ENCODE measurements around the gene SLC25A45.
A peak's percentile ranks its signal among the peaks of the same experiment; 100 is the strongest.
"Not testable (repeated sequence)": the region's sequence is repeated elsewhere in the genome, so short reads cannot be mapped to it uniquely, and the experiment has no call there.

The SLC25A45 gene

DNA sequence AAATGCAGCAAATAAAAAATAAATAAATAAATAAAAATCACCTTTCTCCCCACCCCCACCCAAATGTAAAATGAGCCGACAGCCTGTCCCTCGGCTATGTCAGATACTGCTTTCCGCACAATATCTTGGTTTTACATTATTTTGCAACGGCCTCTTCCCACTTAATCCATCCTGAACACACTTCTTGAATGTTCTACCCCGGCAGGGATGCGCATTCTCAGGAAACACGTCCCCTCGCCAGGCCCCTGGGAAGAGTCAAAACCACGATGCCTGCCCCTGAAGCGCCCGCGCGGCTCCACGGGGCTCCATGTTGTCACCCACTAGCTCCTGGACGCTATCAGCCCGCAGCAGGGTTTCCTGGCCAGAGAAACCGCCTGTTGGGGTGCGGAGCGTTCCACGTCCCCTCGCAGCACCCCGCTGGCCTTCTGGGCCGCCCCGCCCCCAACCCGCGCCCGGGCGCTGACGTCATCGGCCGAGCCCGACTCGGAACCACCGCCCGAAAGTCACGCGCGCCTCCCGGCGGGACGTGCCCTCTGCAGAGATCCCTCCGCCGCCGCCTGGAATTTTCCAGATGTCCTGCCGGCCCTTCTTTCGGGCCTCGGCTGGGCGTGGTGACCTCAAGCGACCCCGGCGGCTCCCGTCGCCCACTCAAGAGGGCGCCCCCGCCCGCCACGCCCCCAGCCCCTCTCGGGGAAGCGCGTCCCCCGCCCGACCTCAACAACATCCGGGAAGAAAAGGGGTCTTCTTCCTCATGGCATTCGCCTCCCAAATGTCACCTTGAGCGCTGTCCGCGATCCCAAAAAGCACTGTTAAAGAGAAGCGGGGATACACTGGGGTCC lies 39.6 kb upstream of the SLC25A45 start:
- peak; percentile 98 for DNase-seq (ENCODE audit: low spot score)

DNA sequence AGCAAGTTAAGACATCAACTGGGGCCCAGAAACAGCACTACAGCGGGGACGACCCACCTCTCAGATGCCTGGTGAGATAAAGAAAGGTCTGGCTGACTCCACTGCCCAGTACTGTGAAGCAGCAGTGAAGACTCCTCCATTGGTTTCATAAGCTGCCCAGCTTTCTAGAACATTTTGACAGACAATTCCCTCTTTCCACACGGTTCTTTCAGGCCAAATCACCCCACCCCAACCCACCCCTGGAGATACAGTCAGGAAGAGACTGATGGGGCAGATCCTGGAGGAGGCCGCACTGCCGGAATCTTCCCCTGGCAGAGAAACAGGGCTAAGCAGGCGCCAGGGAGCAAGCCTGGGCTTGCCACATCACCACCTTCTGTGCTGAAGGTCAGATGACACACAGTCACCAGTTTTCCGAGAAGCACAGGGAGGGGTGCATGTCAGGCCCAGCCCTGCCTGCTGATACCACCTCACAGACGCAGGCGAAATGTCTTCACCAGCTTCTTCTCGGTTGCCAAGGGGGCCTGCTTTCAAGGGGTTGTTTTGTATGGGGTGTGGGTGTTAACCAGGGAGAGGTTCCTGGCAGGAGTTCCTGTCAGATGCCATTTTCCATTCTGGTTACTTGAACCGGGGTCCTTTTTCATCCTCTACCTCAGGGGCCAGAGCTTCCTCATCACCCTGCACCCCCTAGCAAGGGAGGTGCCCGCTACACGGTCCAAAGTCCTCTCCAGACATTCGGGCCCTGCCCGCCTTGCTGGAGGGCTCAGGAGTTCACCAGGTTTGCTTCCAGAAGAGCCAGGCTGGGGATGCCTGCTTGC lies 38.7 kb upstream of the SLC25A45 start:
- peak; percentile 96 for DNase-seq (ENCODE audit: low spot score)

DNA sequence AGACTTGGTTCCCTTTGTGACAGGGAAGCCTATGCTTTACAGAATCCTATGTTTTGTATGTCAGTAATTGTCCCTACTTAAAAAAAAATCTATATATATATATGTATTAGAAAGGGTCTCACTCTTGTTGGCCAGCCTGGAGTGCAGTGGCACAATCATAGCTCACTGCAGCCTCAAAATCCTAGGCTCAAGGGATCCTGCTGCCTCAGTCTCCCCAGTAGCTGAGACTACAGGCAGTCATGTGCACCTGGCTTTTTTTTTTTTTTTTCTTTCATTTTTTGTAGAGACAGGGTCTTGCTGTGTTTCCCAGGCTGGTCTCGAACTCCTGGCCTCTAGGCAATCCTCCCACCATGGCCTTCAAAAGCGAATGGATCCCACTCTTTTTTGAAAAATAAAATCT lies 38.1 kb upstream of the SLC25A45 start:
- no peak for DNase-seq (ENCODE audit: low spot score)

DNA sequence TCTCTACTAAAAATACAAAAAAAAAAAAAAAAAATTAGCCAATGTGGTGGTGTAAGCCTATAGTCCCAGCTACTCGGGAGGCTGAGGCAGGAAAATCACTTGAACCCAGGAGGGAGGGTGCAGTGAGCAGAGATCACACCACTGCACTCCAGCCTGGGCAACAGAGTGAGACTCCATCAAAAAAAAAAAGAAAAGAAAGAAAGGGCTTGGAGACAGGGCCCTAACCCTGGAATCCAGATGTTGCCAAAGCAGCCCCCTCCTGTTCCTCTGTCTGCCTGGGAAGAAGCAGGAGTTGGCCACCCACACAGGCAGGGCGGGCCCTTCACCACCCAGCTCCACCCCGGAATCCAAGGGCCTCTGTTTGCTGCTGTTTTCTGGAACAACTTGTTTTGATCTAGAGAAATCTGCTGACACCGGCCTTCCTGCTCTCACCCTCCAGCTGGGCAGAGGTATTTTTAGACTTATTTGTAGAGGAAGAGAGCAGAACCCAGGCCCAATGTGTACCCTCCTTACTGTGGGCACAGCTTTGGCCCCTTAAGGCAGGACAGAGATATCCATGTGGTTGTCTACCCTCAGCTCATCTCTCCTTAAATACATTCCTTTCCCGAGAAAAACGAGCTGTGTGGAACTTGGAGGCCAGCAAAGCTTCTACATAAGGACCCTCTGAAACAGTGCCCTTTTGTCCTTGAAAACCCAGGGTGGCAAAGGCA lies 37.5 kb upstream of the SLC25A45 start:
- DNase-seq (ENCODE audit: low spot score) = peak; percentile 95

DNA sequence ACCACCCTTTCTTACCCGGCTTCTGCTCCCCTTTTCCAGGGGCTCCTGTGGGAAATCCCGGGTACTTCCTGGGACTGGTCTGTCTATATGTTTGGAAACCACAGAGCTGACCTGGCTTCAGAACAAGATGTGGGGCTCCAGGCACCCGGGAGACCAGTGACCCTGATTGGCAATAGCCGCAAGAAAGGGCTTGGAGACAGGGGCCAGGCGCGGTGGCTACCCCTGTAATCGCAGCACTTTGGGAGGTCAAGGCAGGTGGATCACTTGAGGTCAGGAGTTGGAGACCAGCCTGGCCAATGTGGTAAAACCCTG lies 37.0 kb upstream of the SLC25A45 start:
- no peak for DNase-seq (ENCODE audit: low spot score)

DNA sequence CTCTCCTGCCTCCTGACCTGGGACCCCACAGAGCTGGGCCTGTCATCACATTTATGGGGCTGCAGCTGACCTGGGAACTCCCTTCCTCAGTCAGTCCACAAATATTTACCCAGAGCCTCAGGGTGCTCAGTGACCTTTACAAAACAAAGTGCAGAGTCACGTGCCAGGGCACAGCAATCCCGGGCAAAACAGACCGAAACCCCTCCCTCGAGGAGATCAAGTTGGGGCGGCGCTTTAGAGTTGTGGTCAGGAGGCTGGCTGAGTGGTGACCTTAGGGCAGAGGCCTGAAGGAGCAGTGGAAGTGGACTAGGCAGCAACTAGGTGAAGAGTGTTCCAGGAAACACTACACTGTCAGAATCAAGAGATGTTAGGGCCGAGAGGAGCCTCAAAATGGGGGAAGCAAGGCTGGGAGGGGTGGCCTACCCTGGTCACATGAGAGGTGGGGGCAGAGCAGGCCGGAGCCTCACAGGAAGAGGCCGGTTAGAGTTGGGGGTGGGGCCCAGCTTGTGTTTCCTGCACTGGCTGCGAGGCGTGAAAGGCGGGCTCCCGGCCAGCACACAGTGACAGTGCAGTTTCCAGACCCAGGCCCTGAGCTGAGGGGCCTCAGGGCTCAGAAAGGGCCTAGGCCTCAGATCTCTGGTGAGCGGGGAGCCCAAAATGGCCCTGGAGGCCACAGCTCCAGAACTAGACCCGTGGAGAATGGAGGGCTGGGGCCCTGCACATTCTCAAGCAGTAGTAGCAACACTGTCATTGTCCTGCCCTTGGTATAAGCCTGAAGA lies 36.4 kb upstream of the SLC25A45 start:
- peak; percentile 98 for DNase-seq (ENCODE audit: low spot score)

DNA sequence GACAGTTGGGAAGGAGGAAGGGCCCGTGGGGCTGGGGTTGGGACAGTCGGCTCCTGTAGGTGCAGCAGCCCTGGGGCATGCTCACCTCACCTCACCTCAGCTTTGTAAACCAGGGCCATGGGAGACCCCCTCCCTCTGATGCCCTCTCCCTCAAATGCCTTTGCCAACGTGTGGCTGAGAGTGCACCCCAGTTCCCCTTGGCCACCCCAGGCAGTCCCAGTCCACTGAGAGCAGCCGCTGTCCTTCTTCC lies 35.9 kb upstream of the SLC25A45 start:
- no peak for DNase-seq (ENCODE audit: low spot score)

DNA sequence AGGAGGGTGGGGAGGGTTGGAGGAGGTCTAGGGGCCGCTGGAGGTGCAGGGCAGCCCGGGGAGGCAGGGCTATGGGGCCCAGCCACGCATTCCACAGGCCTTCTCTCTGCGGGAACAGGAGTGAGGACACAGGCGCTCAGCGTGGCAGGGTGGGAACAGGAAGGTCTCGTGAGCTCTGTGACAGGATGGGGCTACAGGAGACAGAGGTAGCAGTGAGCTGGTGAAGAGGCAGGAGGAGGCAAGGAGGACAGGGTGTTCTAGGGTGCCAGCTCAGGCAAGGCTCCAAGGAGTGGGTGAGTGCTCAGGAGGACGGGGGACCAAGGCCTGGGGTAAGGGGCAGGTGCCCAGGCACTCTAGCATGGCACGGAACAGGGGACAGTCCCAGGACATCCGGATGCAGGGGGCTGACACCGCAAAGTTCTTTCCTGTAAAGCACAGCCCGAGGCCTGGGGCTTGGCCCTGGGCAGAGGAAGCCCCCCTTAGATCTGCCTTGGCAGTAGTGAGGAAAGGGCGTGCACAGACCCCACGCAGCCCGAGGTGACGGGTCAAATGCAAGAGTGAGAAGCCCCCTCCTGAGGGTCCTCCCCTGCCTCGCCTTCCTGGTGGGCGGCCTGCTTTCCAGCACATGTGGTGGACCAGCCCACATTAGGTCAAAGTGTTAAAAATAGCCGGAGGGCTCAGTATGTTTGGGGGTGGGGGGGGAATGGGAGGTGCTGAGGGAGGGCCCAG lies 35.4 kb upstream of the SLC25A45 start:
- peak; percentile 81 for DNase-seq (ENCODE audit: low spot score)

DNA sequence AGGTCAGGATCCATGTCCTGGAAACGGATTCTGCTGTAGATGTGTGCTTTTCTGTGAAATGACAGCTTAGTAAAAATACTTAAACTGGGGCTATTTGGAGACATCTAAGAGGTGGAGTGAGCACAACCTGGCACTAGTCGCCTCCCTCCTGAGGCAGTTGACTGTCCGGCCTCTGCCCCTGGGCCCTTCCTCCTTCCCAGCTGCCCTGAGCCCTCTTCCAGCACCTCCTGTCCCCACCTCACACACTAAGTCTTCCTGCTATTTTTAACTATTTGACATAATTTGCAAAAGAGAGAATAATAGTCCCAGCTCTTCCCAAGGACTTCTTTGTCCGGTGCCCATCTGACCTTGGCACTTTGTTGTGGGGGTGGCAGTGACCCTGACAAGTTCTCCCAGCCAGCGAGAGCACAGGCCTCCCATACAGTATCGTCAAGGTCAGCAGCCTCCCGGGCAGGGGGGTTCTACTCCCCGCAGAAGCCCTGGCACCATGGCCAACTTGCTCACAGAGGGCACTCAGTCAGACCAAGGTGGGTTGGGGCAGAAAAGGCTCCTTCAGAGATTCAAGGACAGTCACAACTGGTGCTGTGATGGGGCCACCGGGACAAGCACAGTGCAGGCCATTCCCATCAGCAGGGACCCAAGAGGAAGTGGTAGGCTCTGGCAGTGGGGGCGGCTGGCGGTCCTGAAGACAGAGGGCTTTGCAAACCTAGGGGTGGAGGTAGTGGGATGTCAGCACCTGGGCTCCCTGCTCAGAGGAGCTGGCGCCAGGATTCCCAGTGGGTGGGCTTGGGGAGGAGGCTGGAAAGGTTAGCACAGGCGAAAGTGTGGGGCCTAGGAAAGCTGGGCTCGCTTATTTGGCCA lies 34.6 kb upstream of the SLC25A45 start:
- DNase-seq (ENCODE audit: low spot score) = peak; percentile 79

DNA sequence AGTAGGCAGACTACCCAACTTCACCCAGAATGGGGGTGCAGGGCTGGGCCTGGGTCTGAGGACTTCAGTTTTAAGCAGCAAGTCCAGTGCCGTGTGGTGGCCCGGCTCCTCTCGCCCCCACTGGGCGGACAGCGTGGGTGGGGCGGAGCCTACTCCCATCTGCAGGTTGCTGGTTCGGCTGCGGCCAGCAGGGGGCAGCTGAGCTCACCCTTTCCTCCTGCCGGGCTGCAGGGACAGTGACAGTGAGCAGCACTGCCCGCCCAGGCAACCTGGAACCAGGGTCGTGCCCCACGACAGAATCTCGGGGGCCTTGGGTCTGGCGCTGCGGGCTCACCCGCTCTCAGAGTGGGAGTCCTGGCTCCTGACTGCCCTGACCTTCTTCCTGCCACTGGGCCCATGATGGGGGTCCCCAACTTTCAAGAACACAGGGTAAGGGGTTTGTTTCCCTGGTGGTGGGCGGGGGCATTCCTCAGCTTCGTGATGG lies 33.9 kb upstream of the SLC25A45 start:
- peak; percentile 96 for DNase-seq (ENCODE audit: low spot score)

DNA sequence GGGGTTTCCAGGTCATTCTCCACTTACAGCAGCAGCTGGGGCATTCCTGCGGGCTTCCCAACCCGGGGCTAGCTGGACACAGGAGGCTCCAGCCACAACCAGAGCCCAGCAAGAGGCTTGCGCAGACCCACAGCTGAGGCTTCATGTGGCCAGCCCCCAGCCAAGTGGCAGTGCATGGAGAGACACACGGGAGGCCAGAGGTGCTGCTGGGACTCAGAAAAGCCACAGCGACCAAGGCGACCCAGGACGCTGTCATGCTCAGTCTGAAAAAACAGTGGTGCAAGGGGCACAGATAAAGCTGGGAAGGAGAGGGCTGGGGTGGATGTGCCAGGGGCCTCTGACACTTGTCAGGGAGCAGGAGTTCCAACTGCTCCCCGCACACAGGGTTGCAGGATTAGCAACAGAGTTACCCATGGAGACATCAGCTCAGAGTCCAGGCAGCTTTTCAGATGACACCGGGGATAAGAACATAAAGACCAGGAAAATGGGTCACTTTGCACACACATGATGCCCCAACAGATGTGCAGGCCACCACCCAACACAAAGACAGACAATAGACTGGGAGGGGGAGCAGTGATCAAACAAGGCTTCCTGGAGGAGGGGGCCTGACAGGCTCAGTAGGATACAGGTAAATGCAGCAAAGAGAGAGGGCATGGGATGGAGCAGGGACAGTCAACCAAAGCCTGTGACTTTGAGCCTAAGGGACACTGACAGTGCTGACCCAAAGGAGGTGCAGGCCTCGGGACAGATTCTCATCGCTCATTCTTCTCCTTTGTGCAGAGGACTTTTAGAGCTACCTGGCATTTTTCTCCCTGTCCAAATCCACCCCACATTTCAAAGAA lies 33.3 kb upstream of the SLC25A45 start:
- DNase-seq (ENCODE audit: low spot score) = no peak

DNA sequence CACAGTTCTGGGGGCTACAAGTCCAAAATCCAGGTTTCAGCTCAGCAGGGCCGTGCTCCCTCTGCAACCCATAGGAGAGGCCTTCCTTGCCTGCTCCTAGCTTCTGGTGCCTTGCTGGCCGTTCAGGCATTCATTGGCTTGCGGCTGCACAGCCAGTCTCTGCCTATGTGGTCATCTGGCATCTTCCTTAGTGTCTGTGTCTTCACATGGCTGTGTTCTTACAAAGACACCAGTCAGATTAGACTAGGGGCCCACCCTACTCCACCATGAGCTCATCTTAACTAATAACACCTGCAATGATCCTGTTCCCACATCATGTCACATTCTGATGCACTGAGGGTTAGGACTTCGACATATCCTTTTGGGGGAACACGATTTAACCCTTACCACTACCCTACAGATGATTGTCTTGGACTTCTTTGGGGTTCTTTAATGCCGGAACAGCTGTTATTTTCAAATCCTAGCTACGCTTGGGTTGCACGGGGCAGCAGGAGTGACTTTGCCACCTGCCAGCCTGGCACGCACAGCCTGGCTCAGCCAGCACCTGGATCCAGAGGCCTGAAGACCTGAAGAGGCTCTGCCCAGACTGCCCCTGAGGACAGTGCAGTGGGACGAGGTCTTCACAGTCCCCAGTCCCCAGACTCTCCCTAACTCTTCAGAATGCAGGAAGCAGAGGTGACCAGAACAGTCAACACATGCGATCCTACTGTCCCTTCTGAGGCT lies 32.5 kb upstream of the SLC25A45 start:
- DNase-seq (ENCODE audit: low spot score) = peak; percentile 31

DNA sequence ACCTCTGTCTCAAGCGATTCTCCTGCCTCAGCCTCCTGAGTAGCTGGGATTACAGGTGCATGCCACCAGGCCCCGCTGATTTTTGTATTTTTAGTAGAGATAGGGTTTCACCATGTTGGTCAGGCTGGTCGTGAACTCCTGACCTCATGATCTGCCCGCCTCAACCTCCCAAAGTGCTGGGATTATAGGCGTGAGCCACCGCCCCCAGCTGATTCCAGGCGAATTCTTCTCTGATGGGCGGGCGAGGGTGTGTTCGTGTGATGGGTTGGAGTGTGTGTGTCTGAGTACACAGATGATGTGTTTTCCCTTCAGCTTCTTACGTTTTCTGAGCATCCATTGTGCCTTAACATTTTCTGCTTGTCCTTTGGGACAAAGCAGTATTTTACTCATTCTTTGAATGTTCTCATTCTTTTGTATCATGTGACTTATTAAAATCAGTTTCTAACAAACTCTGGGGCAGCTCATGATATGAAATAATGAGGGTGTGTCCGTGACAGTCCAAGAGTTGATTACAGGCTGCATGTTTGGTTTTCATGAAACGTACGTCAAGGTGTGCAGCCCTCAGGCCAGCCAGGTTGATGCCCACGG lies 30.7 kb upstream of the SLC25A45 start:
- DNase-seq (ENCODE audit: low spot score) = not testable (repeated sequence)

DNA sequence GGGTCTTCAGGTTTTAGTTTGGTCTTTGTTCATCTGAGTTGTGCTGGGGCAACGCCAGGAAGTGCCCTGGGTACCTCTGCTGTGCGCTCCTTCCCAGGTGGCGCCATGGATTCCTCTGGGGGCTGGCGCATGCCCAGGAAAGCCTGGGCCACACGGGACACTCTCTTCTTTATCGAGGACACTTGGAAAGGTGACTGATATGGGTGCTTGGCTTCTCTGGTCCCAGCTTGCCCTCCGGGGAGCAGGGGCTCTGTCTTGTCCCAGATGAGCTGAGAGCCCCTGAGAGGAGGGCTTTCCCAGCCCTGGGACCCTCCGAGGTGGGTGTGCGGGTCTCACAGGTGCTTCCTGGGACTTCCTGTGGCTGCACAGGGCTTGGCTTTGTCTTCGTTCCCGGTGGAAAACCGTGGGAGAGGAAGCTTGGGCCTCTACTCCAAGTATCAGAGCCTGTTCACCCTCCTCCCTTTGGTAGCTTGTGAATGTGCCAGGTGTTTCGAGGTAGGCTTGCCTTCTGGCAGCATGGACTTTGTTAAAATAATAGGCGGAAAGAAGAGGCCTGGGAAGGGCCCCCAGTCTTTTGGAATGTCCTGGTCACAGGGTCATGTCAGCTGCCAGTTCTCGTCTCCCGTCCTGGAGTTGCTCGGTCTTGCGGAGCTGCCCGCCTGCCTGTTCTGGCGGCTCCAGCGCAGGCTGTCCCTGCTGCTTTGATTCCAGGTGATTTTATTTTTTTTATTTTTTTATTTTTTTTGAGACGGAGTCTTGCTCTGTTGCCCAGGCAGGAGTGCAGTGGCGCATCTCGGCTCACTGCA lies 30.0 kb upstream of the SLC25A45 start:
- no peak for DNase-seq (ENCODE audit: low spot score)

DNA sequence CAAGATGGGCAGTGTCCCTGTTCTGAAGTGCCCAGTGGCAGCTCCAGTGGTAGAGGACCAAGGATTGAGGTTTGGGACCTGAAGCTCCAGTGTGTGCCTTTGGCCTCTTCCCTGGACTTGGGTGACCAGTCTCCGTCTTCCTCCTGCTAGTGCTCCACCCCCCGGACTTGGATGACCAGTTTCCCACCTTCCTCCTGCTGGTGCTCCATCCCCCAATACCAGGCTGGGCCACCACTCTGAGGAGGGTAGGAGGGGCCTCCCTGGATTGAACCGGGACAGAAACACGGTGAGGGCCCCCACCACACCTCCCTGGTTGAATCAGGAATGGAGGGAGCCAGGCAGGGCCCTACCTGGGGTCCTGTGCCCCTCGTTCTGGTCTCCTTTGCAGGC lies 29.2 kb upstream of the SLC25A45 start:
- DNase-seq (ENCODE audit: low spot score) = no peak

DNA sequence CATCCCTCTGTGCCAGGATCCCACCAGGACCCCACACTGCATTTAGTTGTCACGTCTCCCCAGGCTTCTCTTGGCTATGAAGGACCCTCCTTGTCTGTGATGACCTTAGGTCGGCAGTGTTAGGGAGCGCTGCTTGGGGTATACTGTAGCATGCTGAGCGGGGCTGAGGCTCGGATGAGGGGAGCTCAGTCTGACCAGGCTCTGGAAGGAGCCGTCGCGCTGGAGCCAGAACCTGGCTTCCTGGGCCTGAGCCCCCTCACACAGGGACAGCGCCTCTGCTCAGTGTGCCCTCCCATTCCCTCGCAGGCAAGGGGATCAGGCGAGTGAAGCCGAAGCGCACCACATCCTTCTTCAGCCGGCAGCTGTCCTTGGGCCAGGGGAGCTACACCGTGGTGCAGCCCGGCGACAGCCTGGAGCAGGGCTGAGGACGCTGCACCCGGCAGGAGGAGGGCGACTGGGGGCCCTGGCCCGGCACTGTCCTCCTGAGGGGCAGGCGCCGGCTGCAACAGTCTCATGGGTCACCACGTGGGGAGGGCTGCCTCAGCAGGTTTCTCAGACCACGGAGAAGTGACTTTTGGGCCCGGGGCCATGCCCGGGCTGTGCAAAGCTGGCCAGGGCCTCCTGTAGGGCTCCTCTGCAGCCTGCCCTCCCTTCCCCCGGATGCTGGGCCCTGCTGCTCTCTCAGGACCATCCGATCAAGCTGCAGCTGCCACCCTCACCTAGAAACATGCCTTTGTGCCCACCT lies 28.7 kb upstream of the SLC25A45 start:
- no peak for DNase-seq (ENCODE audit: low spot score)

All from hematopoietic multipotent progenitor cell treated with erythropoietin and hydrocortisone succinate and interleukin-3 and kit ligand, for 17 days (in vitro differentiated cells).